ENCODE results near the gene CFAP20DC. TPM values are rescaled to one million over a fixed set of nuclear protein-coding genes. Genes with fewer than 3 reads are reported as not detected.
"Not testable (repeated sequence)": the region's sequence is repeated elsewhere in the genome, so short reads cannot be mapped to it uniquely, and the experiment has no call there.

Gene CFAP20DC
- total RNA-seq, 1 donor from 2014 or later = 0.77 TPM

DNA sequence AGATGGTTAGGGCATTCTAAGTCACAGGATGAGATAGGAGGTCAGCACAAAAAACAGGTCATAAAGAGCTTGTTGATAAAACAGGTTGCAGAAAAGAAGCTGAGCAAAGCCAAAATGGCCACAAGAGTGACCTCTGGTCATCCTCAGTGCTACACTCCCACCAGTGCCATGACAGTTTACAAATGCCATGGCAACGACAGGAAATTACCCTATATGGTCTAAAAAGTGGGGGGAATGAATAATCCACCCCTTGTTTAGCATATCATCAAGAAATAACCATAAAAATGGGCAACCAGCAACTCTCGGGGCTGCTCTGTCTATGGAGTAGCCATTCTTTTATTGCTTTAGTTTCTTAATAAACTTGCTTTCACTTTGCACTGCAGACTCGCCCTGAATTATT, 353.0 kb downstream of the CFAP20DC start:
- DNase-seq (ENCODE audit: low read depth in 2 of 2) = not testable (repeated sequence)

DNA sequence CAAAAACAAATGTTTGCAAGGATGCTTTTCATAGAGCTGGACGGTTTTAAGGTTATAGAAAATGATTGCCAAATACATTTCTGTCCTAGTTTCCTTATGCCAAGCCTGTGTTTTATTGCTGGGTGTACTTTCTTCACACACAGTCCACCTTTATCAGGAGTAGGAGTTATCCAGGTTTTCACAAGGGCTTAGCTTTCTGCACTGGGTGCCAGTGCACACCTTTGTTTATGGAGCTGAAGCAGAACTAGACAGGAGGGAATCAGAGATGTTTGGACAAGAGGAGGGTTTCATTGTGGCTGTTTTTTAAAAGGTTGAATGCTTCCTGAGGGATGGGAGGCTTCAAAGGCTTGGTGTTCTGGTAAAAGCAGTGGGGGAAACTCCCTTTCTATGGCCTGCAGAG, 353.7 kb downstream of the CFAP20DC start:
- DNase-seq (ENCODE audit: low read depth in 2 of 2) = no peak

DNA sequence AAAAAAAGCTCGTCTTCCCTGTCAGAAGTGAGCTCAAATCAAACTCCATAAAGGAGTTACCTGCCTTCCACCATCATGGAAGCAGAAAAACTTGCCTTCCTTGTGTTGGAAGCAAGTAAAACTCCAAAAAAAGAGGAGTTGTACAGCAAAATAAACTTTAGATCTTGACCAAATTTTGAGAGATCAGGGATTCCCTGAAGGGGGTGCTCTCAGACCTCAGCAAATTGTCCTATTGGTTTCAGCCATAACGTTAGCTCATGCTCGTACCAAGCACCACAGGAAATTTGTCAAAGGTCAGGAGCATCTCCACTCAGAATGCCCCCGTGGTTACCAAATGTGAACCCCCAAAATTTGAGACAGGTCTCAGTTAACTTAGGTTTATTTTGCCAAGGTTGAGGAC, 354.5 kb downstream of the CFAP20DC start:
- not testable (repeated sequence) for DNase-seq (ENCODE audit: low read depth in 2 of 2)

DNA sequence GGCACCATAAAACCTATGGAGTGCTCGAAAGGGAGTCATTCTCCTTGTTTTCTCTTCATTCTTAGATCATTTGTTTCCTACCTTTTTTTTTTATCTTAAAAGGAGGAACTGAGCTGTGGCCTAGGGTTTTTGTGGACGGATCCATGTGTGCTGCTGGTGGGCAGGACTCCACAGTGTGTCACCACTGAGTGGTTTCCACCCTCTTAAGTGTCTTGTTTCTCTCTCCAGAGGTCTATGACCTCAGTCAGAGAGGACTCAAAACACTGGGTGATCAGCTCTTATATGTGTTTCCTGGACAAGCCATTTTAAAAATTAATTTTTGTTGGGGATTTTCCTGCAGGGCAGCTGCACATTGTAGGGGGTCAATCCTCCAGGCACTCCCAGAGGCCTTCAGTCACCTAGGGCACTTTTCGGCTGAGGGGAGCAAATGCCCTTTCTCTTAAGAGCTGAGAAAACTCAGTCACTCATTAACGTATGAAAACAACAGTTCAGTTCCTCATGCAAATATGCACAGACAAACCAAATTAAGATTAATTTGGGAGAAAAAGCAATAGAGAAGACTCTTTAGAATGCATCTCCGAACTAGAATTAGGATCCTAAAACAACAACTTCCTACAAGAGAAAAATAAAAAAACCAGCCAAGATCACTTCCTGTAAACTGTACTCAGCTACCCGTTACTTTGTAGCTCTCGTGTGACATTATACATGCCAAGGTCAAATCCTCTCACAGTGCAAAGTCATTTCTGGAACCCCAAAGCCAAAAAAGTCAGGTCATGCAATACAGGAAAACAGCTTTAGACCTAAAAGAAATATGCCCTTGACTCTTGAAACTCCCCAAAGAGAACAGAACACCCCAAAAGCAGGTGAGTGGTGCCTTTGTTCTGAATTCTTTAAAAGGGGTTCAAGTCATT, 355.6 kb downstream of the CFAP20DC start:
- DNase-seq (ENCODE audit: low read depth in 2 of 2) = no peak

DNA sequence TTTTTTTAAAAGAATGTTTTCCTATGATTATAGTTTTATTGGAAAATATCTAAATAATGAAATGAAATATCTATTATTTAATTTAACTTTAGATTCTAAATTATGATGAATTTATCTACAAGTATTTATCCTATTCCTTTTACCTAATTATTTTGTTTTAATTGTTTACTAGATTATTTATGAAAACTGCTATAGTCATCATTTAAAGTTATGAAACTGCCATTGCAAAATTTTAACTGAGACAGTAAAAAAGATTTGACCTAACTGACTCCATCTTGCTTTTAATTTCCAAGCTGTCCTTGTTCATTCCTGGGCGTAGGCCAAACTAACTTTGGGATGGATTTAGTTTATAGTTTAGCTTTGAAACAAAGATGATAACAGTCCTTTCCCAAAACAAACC, 357.3 kb downstream of the CFAP20DC start:
- no peak for DNase-seq (ENCODE audit: low read depth in 2 of 2)
